Hematopoietic multipotent progenitor cell (in vitro differentiated cells): ENCODE data around the gene NT5C3B. TPM values are rescaled to one million over a fixed set of nuclear protein-coding genes. Genes with fewer than 3 reads are reported as not detected.

Source experiments
- DNase-seq, 3 donors: peaks; one replicate each; pipeline ENCODE4 v3.0.0-alpha.2; 2011 to 2015; ENCODE audit warnings: low read depth in 2 of 3, low spot score in 2 of 3
- total RNA-seq: library from RNA; depleted of rRNA; stranded (reverse); fragments of >200 nt; gene quantifications from one replicate; pipeline ENCODE4 v1.2.3, GENCODE V29; 2012

Gene NT5C3B
- total RNA-seq, 1 donor, result 41.5 TPM

DNA sequence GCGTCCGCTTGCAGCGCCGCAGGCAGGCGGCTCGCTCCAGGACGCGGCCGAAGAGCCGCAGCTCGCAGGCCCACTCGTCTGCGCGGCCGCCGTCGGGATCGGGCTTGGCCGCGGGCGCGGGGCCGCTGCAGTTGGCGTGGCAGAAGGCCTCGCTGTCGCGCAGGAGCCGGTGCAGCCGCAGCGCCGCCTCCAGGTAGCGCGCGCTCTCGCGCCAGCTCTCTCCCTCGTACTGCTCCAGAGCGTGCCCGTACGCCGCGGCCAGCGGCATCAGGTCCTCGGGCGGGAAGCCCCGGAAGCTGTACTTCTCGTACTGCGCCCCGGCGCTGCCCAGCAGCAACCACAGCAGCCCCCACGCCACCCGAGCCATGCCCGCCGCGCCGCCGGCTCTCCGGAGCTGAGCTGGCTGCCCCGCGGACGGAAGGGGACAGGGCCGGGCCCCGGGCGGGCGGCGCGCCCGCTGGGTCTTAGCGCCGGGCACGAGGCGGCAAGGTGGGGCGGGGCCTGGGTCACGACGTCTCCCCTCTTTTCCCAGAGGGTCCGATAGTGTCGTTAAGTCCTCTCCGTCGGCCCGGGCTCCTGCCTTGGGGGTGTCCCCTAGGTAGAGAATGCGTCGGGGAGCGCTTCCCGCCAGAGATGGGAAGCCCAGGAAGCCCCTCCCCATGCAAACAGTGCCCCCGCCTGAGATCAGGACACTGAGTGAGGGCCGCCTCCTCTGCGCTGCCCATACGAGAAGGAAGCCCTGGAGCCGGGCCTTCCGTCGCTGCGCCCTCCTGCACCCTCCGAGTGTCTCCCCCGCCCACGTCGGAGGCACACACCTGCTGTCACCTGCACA lies 24.3 kb downstream of the NT5C3B start, which contains the start of gene P3H4:
TSS of gene P3H4 (minus strand) at position 401 of the 832 bp plus-strand sequence. CDS start at position 367, 34 bp downstream.
- peak; percentile 65 to 83 (median 74) for DNase-seq

GRCh38 chr17:41810659-41811548 lies 25.1 kb downstream of the NT5C3B start:
- no peak for DNase-seq

- no peak for DNase-seq
These were observed 29.2 kb downstream of the NT5C3B start for GRCh38 chr17:41806685-41807445.

DNA sequence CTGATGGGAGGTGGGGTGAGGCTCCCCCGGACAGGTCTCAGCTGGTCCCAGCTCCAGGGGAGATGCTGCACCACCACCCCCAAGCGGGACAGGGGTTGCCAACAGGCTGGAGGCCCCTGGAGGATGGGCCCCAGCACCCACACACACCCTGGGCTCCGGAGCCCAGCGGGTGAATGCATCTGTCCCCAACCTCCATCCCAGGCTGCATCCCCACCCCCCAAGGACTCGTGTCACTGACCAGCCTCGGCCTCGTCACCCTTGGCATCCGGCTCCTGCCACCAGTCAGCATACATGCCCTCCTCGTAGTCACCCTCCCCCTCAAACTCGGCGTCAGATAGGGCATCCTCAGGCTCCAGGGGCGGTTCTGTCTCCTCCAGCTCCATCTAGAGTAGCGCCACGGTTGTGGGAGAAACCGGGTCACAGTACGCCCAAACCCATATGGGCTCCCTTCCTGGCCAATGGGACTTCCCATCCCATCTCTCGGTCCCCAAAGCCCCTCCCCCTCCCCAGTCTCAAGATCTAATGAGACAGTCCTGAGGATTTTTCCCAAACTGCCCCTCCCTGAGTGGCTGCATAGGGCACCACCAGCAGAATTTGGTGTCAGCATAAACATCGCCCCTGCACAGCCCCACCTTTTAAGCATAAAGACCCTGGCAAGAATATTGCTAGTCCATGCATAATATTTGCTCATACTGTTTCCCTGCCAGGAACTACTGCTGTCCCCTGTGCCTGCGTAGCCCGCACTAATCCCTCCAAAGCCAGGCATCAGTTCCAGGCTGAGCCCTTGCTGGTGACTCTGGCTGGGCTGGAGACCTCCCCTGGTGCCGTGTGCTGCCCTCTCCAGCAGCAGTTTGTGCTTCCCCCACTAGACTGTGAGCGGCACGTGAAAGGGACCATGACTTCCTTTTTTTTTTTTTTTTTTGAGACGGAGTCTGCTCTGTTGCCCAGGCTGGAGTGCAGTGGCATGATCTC lies 32.7 kb downstream of the NT5C3B start:
- peak in 2 of 3 donors; percentile 67 to 81 for DNase-seq

DNA sequence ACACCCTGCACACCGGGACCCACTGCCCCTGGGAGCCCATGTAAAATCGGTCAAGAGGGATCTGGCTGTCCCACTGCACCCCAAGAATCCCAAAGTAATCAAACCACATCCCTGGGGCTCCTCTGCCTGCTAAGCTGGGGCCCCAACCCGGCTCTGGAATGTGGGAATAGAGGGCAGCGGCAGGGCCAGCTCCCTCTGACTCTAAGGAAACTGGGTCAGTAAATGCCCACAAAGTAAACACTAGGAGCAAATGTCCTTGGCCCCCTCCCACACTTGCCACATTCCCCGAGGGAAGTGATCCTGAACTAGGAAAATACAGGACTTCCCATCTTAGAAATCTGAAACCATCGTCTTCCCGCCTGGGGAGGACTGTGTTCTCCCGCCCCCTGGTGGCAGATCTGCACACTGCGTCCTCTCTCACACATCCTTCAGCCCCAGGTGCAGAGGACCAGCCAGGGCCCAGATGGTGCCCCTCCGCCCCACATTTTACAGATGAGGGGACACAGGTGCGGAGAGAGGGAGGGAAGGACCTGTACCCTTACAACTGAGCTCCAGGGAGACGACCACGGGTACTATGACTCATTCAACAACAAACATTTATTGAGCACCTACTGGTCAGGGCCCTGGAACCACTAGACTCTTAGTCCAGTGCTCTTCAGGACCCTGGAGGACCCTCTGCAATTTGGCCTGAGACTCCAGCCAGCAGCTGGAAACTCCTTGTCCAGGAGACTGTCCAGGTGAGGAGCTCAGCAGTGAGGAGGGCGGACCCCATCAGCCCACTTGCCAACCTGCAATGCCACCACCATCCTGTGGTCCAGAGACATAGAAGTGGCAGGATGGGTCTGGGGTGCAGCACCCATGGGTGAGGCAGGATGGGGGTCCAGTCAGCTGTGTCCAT lies 34.4 kb downstream of the NT5C3B start:
- peak; percentile 57 to 72 (median 57) for DNase-seq

DNA sequence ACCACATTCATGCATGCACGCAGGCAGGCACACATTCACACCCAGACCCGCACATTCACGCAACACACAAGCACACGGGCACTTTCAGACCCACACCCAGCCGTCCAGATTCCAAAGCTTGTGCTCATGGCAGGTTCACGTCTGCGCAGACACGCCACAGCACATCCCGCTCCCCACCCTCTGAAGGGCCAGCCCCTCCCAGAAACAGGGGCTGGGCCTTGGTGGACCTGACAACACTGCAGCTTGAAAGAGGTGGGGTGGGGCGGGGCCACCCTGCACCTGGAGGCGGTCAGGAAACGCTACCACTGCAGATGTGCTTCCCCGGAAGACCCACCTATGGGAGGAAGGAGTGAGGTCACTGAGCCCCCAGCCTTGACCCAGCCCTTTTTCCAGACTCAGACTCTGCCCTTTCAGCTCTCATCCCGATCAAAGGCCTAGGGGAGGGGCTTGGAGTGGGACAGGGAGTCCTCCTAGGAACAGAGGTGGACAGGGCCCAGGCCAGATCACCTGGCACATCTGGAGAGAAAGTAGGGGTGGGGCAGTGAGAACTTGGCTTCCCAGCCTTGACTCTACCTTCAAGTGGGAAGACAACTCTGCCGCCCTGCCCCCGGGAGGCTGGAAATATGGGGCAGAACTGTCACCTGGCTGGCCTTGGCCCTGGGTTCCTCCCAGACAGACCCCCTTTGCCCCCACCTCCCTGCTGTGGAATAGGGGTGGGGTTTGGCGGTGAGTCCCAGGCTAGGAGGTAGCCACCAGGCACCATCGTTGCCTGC lies 35.2 kb downstream of the NT5C3B start:
- no peak for DNase-seq

GRCh38 chr17:41799366-41799765 lies 36.7 kb downstream of the NT5C3B start:
- no peak for DNase-seq

- DNase-seq, result no peak
These were observed 38.7 kb downstream of the NT5C3B start for GRCh38 chr17:41797377-41797776.

- DNase-seq, result no peak
These were observed 39.7 kb downstream of the NT5C3B start for GRCh38 chr17:41796121-41796895.

GRCh38 chr17:41794540-41794975 lies 41.5 kb downstream of the NT5C3B start:
- DNase-seq, result no peak

GRCh38 chr17:41793784-41794539 lies 42.1 kb downstream of the NT5C3B start:
- no peak for DNase-seq

DNA sequence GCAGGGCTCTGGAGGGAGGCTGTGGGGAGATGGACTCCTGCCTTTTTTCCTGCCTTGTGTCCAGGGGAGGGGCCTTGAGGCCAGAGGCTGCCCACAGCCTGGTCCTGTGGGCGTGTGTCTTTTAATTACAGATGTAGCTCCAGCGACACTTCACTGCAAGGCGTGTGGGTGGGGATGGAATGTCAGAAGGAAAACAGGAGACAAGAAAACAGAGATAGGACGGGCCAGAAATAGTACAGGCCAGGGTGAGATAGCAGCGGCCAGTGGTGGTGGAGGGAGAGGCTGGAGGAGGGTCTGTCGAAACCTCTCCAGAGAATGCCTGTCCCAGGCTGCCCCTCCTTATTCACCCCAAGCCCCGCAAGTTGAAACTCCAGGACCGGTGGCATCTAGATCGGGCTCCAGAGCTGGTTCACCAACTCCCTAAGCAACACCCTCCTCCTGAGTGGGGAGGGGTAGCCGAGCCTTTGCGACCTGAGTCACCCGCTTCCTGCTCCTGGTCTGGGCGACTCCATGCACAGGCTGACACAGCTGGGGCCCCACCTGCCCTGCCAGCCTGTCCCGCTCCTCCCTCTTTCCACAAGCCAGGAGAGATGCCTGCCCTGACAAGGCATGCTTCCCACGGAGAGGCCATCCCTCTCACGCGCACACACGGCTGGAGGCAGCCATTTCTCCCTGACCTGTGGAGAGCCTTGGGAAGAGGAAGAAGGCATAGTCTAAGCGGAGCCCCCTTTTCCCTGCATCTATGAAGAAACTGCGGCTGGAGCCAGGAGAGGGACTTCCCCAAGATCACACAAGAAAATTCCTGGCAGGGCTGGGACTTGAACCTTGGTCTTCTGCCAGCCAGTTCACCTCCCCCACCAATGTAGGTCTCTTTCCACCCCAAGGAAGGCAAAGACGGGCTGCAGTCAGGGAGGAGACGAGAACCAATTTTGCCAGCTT lies 42.9 kb downstream of the NT5C3B start:
- peak in 2 of 3 donors; percentile 56 to 57 for DNase-seq

- DNase-seq, result no peak
These were observed 49.0 kb downstream of the NT5C3B start for GRCh38 chr17:41787021-41787418.

GRCh38 chr17:41786227-41787020 lies 49.6 kb downstream of the NT5C3B start, which contains the start of gene JUP:
Gene JUP (minus strand): TSS chr17:41786711. CDS start chr17:41771854, 14,857 bp downstream.
- DNase-seq, result peak; percentile 57 to 100 (median 99)
